Fibroblast of pulmonary artery (primary cell): ENCODE data around the gene ASGR1.

Source experiments
- DNase-seq: peaks from one replicate; pipeline ENCODE4 v3.0.0-alpha.2; 2010; ENCODE audit warnings: low read depth
- H3K4me3 ChIP-seq: replicated peaks from 2 replicates; pipeline ENCODE4 v1.5.1; 2011; ENCODE audit warnings: low read depth, mild to moderate bottlenecking, control low read depth, low read length, moderate library complexity
- TF ChIP-seq, protein P1 (sequence below): IDR thresholded peaks from 2 replicates; pipeline ENCODE4 v1.5.1; 2011; ENCODE audit warnings: mild to moderate bottlenecking, control low read depth, low read length, inconsistent platforms; ENCODE audit errors: missing control alignments

The ASGR1 gene

DNA sequence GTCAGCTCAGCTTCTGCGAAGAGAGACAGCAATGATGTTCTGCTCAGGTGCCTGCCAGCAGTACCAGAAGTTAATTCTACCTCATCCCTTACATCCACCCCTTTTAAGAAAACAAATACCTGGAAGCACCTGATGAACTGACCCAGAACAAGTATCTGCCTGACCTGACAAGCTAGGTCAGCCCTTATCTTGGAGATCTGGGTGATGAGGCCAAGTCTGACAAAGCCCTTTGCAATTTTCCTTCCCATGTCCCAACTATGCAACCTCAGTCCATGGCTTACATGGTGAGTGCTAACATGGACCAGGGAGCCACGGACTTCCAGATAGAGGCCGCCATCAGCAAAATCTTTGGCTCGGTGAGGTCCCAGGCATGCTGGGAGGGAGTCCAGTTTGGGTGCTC is 44.2 kb upstream of the ASGR1 start:
- DNase-seq, result no peak
- TF ChIP-seq, protein P1, sequence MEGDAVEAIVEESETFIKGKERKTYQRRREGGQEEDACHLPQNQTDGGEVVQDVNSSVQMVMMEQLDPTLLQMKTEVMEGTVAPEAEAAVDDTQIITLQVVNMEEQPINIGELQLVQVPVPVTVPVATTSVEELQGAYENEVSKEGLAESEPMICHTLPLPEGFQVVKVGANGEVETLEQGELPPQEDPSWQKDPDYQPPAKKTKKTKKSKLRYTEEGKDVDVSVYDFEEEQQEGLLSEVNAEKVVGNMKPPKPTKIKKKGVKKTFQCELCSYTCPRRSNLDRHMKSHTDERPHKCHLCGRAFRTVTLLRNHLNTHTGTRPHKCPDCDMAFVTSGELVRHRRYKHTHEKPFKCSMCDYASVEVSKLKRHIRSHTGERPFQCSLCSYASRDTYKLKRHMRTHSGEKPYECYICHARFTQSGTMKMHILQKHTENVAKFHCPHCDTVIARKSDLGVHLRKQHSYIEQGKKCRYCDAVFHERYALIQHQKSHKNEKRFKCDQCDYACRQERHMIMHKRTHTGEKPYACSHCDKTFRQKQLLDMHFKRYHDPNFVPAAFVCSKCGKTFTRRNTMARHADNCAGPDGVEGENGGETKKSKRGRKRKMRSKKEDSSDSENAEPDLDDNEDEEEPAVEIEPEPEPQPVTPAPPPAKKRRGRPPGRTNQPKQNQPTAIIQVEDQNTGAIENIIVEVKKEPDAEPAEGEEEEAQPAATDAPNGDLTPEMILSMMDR, result no peak
- no peak overlapping the region for H3K4me3 ChIP-seq

DNA sequence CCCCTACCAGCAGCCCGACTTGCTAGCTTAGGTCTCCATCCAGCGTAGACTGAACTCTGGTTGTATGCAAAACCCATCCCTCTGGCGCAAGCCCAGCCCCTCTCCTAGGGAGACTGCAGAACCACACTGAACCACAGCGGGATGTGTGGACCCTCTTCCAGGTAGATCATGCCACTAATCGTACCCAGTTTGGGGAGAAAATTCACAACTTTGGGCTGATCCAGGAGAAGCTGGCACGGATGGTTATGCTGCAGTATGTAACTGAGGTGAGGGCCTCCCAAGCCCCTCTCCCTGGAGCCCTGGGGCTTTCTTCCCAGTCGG is 43.8 kb upstream of the ASGR1 start:
- TF ChIP-seq, protein P1, result no peak
- no peak for DNase-seq
- H3K4me3 ChIP-seq, result no peak overlapping the region

DNA sequence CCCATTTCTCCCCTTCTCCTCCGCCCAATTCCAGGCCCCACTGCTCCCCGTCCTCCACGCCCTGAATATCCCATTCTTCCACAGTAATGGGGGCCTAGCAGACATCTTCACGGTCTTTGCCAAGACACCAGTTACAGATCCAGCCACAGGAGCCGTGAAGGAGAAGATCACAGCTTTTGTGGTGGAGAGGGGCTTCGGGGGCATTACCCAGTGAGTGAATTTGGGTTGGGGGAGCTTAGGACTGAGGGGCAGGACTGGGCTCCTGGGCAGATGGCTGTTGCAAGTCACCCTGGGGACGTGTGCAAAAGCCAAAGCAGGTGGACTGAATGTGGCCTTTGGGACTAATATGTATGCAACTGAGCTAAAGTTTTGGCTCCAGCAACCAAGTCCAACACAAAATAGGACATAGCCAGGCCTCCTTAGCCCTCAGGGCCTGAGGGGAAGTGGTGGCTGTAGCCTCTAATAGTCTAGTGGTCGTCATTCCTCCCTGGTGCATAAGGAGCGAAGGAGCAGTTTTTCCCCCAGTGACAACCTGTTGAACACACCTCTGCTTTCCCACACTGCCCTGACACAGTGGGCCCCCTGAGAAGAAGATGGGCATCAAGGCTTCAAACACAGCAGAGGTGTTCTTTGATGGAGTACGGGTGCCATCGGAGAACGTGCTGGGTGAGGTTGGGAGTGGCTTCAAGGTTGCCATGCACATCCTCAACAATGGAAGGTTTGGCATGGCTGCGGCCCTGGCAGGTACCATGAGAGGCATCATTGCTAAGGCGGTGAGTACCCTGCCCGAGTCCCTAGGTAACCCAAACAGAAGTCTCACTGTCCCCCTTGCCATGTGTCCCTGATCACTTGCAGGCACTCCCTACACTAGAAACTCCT is 43.2 kb upstream of the ASGR1 start:
- DNase-seq, result no peak
- no peak overlapping the region for H3K4me3 ChIP-seq
- TF ChIP-seq, protein P1, result no peak

- DNase-seq, result no peak
- no peak overlapping the region for H3K4me3 ChIP-seq
- TF ChIP-seq, protein P1, result no peak
These were observed 42.3 kb upstream of the ASGR1 start for GRCh38 chr17:7221278-7222092.

- DNase-seq, result peak; percentile 73
- TF ChIP-seq, protein P1, result peak; percentile 48
- H3K4me3 ChIP-seq, result peak overlapping the region; percentile 76
These were observed 41.6 kb upstream of the ASGR1 start for GRCh38 chr17:7220593-7221277.

DNA sequence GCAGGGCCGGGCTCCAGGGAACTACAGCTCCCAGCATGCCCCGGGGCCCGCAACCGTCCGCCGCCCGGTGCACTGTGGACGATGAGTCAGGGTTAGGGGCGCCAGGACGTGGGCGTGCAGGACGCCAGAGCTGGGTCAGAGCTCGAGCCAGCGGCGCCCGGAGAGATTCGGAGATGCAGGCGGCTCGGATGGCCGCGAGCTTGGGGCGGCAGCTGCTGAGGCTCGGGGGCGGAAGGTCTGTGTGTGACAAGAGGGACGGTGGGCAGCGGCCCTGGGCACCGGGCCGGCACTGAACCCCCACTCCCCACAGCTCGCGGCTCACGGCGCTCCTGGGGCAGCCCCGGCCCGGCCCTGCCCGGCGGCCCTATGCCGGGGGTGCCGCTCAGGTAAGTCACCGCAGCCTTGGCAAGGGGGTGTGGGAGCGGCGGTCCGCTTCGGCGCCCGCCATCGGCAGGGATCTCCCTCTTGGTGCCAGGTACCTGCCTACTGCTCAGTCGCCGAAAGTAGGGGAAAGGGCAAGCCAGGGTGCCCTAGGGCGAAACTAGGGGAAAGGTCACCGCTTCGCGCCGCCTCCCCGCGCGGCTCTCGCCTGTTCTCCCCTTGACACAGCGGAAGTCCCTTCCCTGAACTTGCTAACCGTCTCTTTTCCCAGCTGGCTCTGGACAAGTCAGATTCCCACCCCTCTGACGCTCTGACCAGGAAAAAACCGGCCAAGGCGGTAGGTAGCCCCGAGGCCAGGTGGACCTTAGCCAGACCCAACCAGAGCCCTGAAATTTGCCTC is 40.8 kb upstream of the ASGR1 start, which contains the start of the genes ACADVL and DLG4:
Gene ACADVL (plus strand): TSS at position 127 of the 781 bp plus-strand sequence. CDS start 47 bp downstream, at position 174.
Gene DLG4 (minus strand): TSS at position 25 of the 781 bp plus-strand sequence.
- TF ChIP-seq, protein P1, result no peak
- H3K4me3 ChIP-seq, result peak within 1 kb of the TSS; percentile 76
- peak; percentile 88 for DNase-seq
